ENCODE measurements around the gene PAGR1. TPM values are rescaled to one million over a fixed set of nuclear protein-coding genes. Genes with fewer than 3 reads are reported as not detected.

The PAGR1 gene
- polyA plus RNA-seq, 1 of the 3 experiments (the other 2 are of a cell fraction) = 57.7 TPM

- Histone ChIP-seq H3F3A (replicated peaks; ENCODE audit: insufficient read depth) (peaks cover 60% of the 10 kb centered on the region), H3K4me2 (peak within 1 kb of the TSS; percentile 86), H3K27ac (ENCODE audit: low read depth in 2 of 2, low read length in 1 of 2) (peak within 1 kb of the TSS; percentile 74 to 97), H3K36me3 (replicated peaks in 1 of 2; ENCODE audit: control insufficient read depth in 1 of 2, insufficient read depth in 2 of 2, low read length in 1 of 2) (peaks cover 6 to 19% of the 10 kb centered on the region in 2 experiments), H4K20me1 (ENCODE audit: insufficient read depth) (no peaks in the 10 kb centered on the region), H3K27me3 (ENCODE audit: insufficient read depth) (no peaks in the 10 kb centered on the region), H3K9me2 (no peaks in the 10 kb centered on the region), H3K4me3 (ENCODE audit: low read depth in 2 of 2, low read length in 1 of 2) (peak within 1 kb of the TSS; percentile 59 to 93), H3K4me1 (ENCODE audit: control insufficient read depth in 1 of 2, insufficient read depth in 2 of 2, low read depth in 1 of 2, low read length in 1 of 2) (peaks cover 32 to 36% of the 10 kb centered on the region in 2 experiments; a peak in 3 of 4 replicates), H2AFZ (ENCODE audit: low read depth) (no peak within 1 kb of the TSS), H3K79me2 (ENCODE audit: insufficient read depth) (peaks cover 80% of the 10 kb centered on the region), H3K9me3 (no peaks in the 10 kb centered on the region), H3K9ac (peak within 1 kb of the TSS; percentile 72)
- peak; percentile 72 for DNase-seq
- POLR2A ChIA-PET = interaction anchor here (0.9 to 1.4 kb wide), 2 partner anchors 9 to 13 kb away, joined by 3 to 4 read pairs; no protein-coding TSS in a partner anchor
- 0% methylated on average over 3 of the region's 4 CpGs for WGBS (ENCODE audit: low lambda C conversion rate)
- CTCF ChIA-PET = interaction anchor here (0.6 to 14.0 kb wide), 11 partner anchors 13 to 212 kb away, joined by 3 to 129 read pairs (median 5); partner anchors contain the start of gene KIF22
- TF ChIP-seq EZH2phosphoT487 (IDR thresholded peaks at IDR 0.05; ENCODE audit: borderline replicate concordance, low read depth) = no peak
- TF ChIP-seq MAX (IDR thresholded peaks at IDR 0.05; ENCODE audit: low read depth) = peak; percentile 68; the same call in 1 of the 2 replicates
- TF ChIP-seq GATA2 (CRISPR knock-in tag; IDR thresholded peaks at IDR 0.05) = no peak
- TF ChIP-seq RCOR1 (IDR thresholded peaks at IDR 0.05; ENCODE audit: low read length) = no peak; the same call in 1 of the 2 replicates
- peak; percentile 71 for TF ChIP-seq TCF12 (IDR thresholded peaks at IDR 0.05)
- no peak for TF ChIP-seq TEAD4 (IDR thresholded peaks at IDR 0.05; ENCODE audit: borderline replicate concordance, insufficient read depth)
- 0 out of 2 replicates have a peak, but pooled peaks have one; percentile 31 for TF ChIP-seq MXI1 (IDR thresholded peaks at IDR 0.05; ENCODE audit: low read depth, low read length)
- no peak for TF ChIP-seq REST (IDR thresholded peaks at IDR 0.05; ENCODE audit: low read depth, low read length)
- no peak for TF ChIP-seq RXRA (IDR thresholded peaks at IDR 0.05; ENCODE audit: borderline replicate concordance, low read depth)
- no peak for TF ChIP-seq USF1 (IDR thresholded peaks at IDR 0.05; ENCODE audit: borderline replicate concordance, low read depth)
- no peak for TF ChIP-seq FOXM1 (IDR thresholded peaks at IDR 0.05; ENCODE audit: low read depth)
- TF ChIP-seq, protein P1, sequence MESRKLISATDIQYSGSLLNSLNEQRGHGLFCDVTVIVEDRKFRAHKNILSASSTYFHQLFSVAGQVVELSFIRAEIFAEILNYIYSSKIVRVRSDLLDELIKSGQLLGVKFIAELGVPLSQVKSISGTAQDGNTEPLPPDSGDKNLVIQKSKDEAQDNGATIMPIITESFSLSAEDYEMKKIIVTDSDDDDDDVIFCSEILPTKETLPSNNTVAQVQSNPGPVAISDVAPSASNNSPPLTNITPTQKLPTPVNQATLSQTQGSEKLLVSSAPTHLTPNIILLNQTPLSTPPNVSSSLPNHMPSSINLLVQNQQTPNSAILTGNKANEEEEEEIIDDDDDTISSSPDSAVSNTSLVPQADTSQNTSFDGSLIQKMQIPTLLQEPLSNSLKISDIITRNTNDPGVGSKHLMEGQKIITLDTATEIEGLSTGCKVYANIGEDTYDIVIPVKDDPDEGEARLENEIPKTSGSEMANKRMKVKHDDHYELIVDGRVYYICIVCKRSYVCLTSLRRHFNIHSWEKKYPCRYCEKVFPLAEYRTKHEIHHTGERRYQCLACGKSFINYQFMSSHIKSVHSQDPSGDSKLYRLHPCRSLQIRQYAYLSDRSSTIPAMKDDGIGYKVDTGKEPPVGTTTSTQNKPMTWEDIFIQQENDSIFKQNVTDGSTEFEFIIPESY (IDR thresholded peaks at IDR 0.05; ENCODE audit: borderline replicate concordance, low read depth) = no peak
- no peak for TF ChIP-seq GABPA (IDR thresholded peaks at IDR 0.05; ENCODE audit: low read depth)
- no peak for TF ChIP-seq NRF1 (IDR thresholded peaks at IDR 0.05; ENCODE audit: low read depth, low read length)
- no peak for TF ChIP-seq RFX5 (IDR thresholded peaks at IDR 0.05; ENCODE audit: low read length)
- TF ChIP-seq CHD2 (IDR thresholded peaks at IDR 0.05; ENCODE audit: low read length, partially characterized antibody) = peak; percentile 49
- TF ChIP-seq EP300 (IDR thresholded peaks at IDR 0.05; ENCODE audit: borderline replicate concordance in 1 of 2, low read depth in 1 of 2, low read length in 1 of 2) = no peak
- no peak for TF ChIP-seq NFIC (IDR thresholded peaks at IDR 0.05; ENCODE audit: borderline replicate concordance)
- no peak for TF ChIP-seq FOXJ3 (CRISPR knock-in tag; IDR thresholded peaks at IDR 0.05)
- TF ChIP-seq SMC3 (IDR thresholded peaks at IDR 0.05; ENCODE audit: low read depth, low read length) = no peak; the same call in 1 of the 2 replicates
- TF ChIP-seq ELF1 (IDR thresholded peaks at IDR 0.05) = no peak
- TF ChIP-seq RAD21 (IDR thresholded peaks at IDR 0.05; ENCODE audit: low read length) = 0 out of 2 replicates have a peak, but pooled peaks have one; percentile 17
- TF ChIP-seq IRF3 (IDR thresholded peaks at IDR 0.05; ENCODE audit: low read depth, low read length) = no peak
- no peak for TF ChIP-seq FOSL2 (IDR thresholded peaks at IDR 0.05; ENCODE audit: borderline replicate concordance, low read depth)
- no peak for TF ChIP-seq CTCF (IDR thresholded peaks at IDR 0.05)
Measured at GRCh38 chr16:29820271-29820701, 4.3 kb downstream of the PAGR1 start, which contains the start of gene MVP. TSS of gene MVP (plus strand) at chr16:29820462. CDS start at chr16:29830550, 10,088 bp downstream.
